SH-SY5Y (cell line): ENCODE measurements around the gene MAGI2.

ENCODE experiments used
- GATA2 ChIP-seq: IDR thresholded peaks from 2 replicates; pipeline ENCODE4 v1.6.1; 2011; ENCODE audit warnings: mild to moderate bottlenecking, low read depth, low read length
- GATA3 ChIP-seq: IDR thresholded peaks from 2 replicates; pipeline ENCODE4 v1.6.1; 2011; ENCODE audit warnings: low read depth, mild to moderate bottlenecking, low read length, moderate library complexity

- no peak for TF ChIP-seq GATA2
- no peak for TF ChIP-seq GATA3
Measured at GRCh38 chr7:78516450-78516849, 937.0 kb downstream of the MAGI2 start.
